Astrocyte (in vitro differentiated cells and primary cell): ENCODE data around the gene ZFAND2A. TPM values are rescaled to one million over a fixed set of nuclear protein-coding genes. Genes with fewer than 3 reads are reported as not detected.
A peak's percentile ranks its signal among the peaks of the same experiment; 100 is the strongest.

Experiments
- DNase-seq: peaks from one replicate; pipeline ENCODE4 v3.0.0-alpha.2; 2010; ENCODE audit warnings: low read depth
- FAIRE-seq: peaks from 2 replicates; lab custom pipeline; 2011; peaks lifted over from hg19 to GRCh38; lab: Jason Lieb, UNC
- H2AFZ ChIP-seq: 2 replicates; pipeline ENCODE4 v1.6.0; 2012; ENCODE audit warnings: low read depth, low read length, inconsistent platforms
- H3K27ac ChIP-seq: 2 replicates; pipeline ENCODE4 v1.5.1; 2011; ENCODE audit warnings: low read depth, low read length, inconsistent platforms
- H3K27me3 ChIP-seq: 2 replicates; pipeline ENCODE4 v1.6.0; 2011; ENCODE audit warnings: low read length, inconsistent platforms; ENCODE audit not compliant: insufficient read depth
- H3K36me3 ChIP-seq: 2 replicates; pipeline ENCODE4 v1.5.1; 2011; ENCODE audit warnings: low read length, inconsistent platforms; ENCODE audit not compliant: insufficient read depth
- H3K4me1 ChIP-seq: 2 replicates; pipeline ENCODE4 v1.5.1; 2011; ENCODE audit warnings: low read length, inconsistent platforms; ENCODE audit not compliant: insufficient read depth
- H3K4me2 ChIP-seq: 2 replicates; pipeline ENCODE4 v1.6.0; 2012; ENCODE audit warnings: low read length, inconsistent platforms
- H3K4me3 ChIP-seq: 2 replicates; pipeline ENCODE4 v1.5.1; 2011; ENCODE audit warnings: low read depth, mild to moderate bottlenecking, low read length, inconsistent platforms; ENCODE audit not compliant: insufficient read depth
- H3K79me2 ChIP-seq: 2 replicates; pipeline ENCODE4 v1.6.0; 2012; ENCODE audit warnings: mild to moderate bottlenecking, low read length, inconsistent platforms; ENCODE audit not compliant: insufficient read depth
- H3K9ac ChIP-seq: 2 replicates; pipeline ENCODE4 v1.6.0; 2012; ENCODE audit warnings: mild to moderate bottlenecking, low read length, inconsistent platforms
- H3K9me3 ChIP-seq: 2 replicates; pipeline ENCODE4 v1.5.1; 2012; ENCODE audit warnings: low read depth, mild to moderate bottlenecking, low read length, inconsistent platforms; ENCODE audit not compliant: insufficient read depth
- H4K20me1 ChIP-seq: 2 replicates; pipeline ENCODE4 v1.6.0; 2012; ENCODE audit warnings: low read length, inconsistent platforms; ENCODE audit not compliant: insufficient read depth
- H3K27ac Mint-ChIP-seq: one replicate; pipeline ENCODE4 v1.8.0; 2021; ENCODE audit warnings: mild to moderate bottlenecking, mixed read lengths; ENCODE audit not compliant: unreplicated experiment
- H3K27me3 Mint-ChIP-seq: one replicate; pipeline ENCODE4 v1.8.0; 2021; ENCODE audit warnings: low read depth, mixed read lengths; ENCODE audit not compliant: unreplicated experiment
- H3K36me3 Mint-ChIP-seq: one replicate; pipeline ENCODE4 v1.8.0; 2021; ENCODE audit warnings: low read depth, mixed read lengths; ENCODE audit not compliant: unreplicated experiment
- H3K4me1 Mint-ChIP-seq: one replicate; pipeline ENCODE4 v1.8.0; 2021; ENCODE audit warnings: low read depth, mixed read lengths; ENCODE audit not compliant: unreplicated experiment
- H3K4me3 Mint-ChIP-seq: one replicate; pipeline ENCODE4 v1.8.0; 2021; ENCODE audit warnings: mild to moderate bottlenecking, moderate library complexity, mixed read lengths; ENCODE audit not compliant: unreplicated experiment
- H3K9me3 Mint-ChIP-seq: one replicate; pipeline ENCODE4 v1.8.0; 2021; ENCODE audit warnings: mild to moderate bottlenecking, mixed read lengths; ENCODE audit not compliant: unreplicated experiment
- EZH2 ChIP-seq: IDR thresholded peaks from 2 replicates; pipeline ENCODE4 v1.6.1; 2012; ENCODE audit warnings: mild to moderate bottlenecking, low read length, inconsistent platforms; ENCODE audit not compliant: insufficient read depth
- total RNA-seq: library from RNA; stranded (reverse); gene quantifications from 2 replicates; pipeline ENCODE4 v1.2.1, GENCODE V29; 2021
- TF ChIP-seq, protein P1 (sequence below): IDR thresholded peaks from 2 replicates; pipeline ENCODE4 v1.5.1; 2011; ENCODE audit warnings: low read depth, mild to moderate bottlenecking, inconsistent platforms, low read length, moderate library complexity; ENCODE audit not compliant: insufficient read depth

ZFAND2A gene
- total RNA-seq, 1 donor from 2014 or later = 45.5 TPM

DNA sequence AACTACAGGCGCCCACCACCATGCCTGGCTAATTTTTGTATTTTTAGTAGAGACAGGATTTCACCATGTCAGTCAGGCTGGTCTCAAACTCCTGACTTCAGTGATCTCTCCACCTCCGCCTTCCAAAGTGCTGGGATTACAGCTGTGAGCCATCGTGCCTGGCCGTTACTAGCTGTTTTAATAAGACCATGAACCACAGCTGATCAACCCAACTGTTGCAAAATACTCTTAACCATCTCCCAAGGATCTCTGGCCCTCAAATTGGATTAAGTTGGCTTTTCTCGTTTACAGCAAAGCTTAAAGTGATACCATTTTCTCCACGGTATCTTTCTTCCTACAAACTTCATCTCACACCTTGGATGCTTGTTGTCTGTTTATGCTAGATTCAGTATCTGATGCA, 18.3 kb downstream of the ZFAND2A start:
- Histone ChIP-seq H3K4me1 (peaks cover 8% of the 10 kb centered on the region), H3K4me3 (no peak overlapping the region), H3K9me3 (no peaks in the 10 kb centered on the region), H3K9ac (no peak overlapping the region), H3K4me2 (no peak overlapping the region), H4K20me1 (peaks cover 6% of the 10 kb centered on the region), H2AFZ (no peak overlapping the region), H3K27me3 (no peaks in the 10 kb centered on the region), H3K27ac (no peak overlapping the region), H3K36me3 (no peaks in the 10 kb centered on the region), H3K79me2 (peaks cover 11% of the 10 kb centered on the region)
- TF ChIP-seq, protein P1, sequence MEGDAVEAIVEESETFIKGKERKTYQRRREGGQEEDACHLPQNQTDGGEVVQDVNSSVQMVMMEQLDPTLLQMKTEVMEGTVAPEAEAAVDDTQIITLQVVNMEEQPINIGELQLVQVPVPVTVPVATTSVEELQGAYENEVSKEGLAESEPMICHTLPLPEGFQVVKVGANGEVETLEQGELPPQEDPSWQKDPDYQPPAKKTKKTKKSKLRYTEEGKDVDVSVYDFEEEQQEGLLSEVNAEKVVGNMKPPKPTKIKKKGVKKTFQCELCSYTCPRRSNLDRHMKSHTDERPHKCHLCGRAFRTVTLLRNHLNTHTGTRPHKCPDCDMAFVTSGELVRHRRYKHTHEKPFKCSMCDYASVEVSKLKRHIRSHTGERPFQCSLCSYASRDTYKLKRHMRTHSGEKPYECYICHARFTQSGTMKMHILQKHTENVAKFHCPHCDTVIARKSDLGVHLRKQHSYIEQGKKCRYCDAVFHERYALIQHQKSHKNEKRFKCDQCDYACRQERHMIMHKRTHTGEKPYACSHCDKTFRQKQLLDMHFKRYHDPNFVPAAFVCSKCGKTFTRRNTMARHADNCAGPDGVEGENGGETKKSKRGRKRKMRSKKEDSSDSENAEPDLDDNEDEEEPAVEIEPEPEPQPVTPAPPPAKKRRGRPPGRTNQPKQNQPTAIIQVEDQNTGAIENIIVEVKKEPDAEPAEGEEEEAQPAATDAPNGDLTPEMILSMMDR = no peak
- TF ChIP-seq EZH2 = no peak
- Mint-ChIP-seq H3K27ac (no peak overlapping the region), H3K4me3 (no peak overlapping the region), H3K36me3 (peaks cover 5% of the 10 kb centered on the region), H3K9me3 (no peaks in the 10 kb centered on the region), H3K27me3 (peaks cover 5% of the 10 kb centered on the region), H3K4me1 (peaks cover 6% of the 10 kb centered on the region)
- DNase-seq (no peak), FAIRE-seq (no peak)

DNA sequence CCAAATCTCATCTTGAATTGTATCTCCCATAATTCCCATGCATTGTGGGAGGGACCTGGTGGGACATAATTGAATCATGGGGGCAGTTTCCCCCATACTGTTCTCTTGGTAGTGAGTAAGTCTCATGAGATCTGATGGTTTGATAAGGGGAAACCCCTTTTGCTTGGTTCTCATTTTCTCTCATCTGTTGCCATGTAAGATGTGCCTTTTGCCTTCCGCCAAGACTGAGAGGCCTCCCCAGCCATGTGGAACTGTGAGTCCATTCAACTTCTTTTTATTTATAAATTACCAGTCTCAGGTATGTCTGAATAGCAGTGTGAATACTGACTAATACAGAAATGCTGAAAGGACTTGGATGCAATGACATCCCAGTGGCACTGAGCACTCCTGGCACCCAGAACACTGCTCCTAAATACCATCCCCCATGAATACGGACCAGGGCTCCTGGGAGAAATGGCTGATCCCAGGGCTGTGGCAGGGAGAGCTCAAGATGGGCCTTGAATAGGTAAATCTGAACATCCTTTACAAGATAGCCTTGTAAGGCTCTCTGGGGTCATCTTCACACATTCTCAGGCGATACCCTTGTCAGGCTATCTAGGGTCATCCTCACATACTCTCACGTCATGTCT, 19.4 kb downstream of the ZFAND2A start:
- peaks cover 13% of the 10 kb centered on the region for H3K79me2 ChIP-seq
- TF ChIP-seq, protein P1 = no peak
- TF ChIP-seq EZH2 = no peak
- Mint-ChIP-seq H3K9me3 (no peaks in the 10 kb centered on the region), H3K27me3 (peaks cover 5% of the 10 kb centered on the region), H3K27ac (no peak overlapping the region), H3K4me3 (no peak overlapping the region), H3K4me1 (peaks cover 8% of the 10 kb centered on the region), H3K36me3 (peaks cover 5% of the 10 kb centered on the region)
- FAIRE-seq = no peak
- H3K36me3 ChIP-seq = no peaks in the 10 kb centered on the region
- H3K27me3 ChIP-seq = no peaks in the 10 kb centered on the region
- H2AFZ ChIP-seq = no peak overlapping the region
- no peaks in the 10 kb centered on the region for H3K9me3 ChIP-seq
- peaks cover 8% of the 10 kb centered on the region for H3K4me1 ChIP-seq
- H3K9ac ChIP-seq = no peak overlapping the region
- H3K4me3 ChIP-seq = no peak overlapping the region
- H4K20me1 ChIP-seq = peaks cover 7% of the 10 kb centered on the region
- DNase-seq = no peak
- no peak overlapping the region for H3K4me2 ChIP-seq
- H3K27ac ChIP-seq = no peak overlapping the region

DNA sequence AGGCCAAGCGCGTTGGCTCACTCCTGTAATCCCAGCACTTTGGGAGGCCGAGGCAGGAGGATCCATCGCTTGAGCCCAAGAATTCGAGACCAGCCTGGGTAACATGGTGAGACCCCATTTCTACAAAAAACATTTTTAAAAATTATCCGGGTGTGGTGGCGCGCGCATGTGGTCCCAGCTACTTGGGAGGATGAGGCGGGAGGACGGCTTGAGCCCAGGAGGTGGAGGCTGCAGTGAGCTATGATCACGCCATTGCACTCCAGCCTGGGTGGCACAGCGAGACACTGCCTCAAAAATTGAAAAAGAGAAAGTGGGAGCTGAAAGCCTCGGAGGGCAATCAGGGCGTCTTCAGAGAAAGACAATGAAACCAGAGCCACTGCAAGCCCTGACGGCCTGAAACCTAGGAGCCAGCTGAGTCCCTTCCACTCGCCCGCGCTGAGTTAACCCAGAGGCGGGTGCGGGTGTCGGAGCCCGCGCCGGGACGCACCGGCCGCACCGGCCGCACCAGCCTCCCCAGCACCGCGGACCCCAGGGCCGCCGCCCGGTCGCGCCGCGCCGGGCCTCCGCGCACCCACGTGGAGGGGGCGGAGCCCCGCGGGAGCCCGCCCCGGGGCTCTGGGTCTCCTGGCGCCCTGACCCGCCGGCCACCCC, 22.4 kb downstream of the ZFAND2A start:
- Histone ChIP-seq H3K4me2 (peak overlapping the region; percentile 90), H3K27me3 (no peaks in the 10 kb centered on the region), H3K4me3 (peak overlapping the region; percentile 76), H3K4me1 (peaks cover 8% of the 10 kb centered on the region), H3K9ac (peak overlapping the region; percentile 79), H3K79me2 (peaks cover 23% of the 10 kb centered on the region), H3K36me3 (no peaks in the 10 kb centered on the region), H2AFZ (peak overlapping the region; percentile 92), H4K20me1 (peaks cover 7% of the 10 kb centered on the region), H3K27ac (peak overlapping the region; percentile 61), H3K9me3 (no peaks in the 10 kb centered on the region)
- H3K9me3 Mint-ChIP-seq = no peaks in the 10 kb centered on the region
- H3K27me3 Mint-ChIP-seq = peaks cover 5% of the 10 kb centered on the region
- no peak overlapping the region for H3K27ac Mint-ChIP-seq
- no peak for FAIRE-seq
- TF ChIP-seq EZH2 = no peak
- TF ChIP-seq, protein P1 = no peak
- H3K4me3 Mint-ChIP-seq = peak overlapping the region; percentile 87
- no peak for DNase-seq
- peaks cover 8% of the 10 kb centered on the region for H3K36me3 Mint-ChIP-seq
- peaks cover 8% of the 10 kb centered on the region for H3K4me1 Mint-ChIP-seq
